ENCODE results near the gene MIDN.

MIDN gene

GRCh38 chr19:1233115-1233667, 15.2 kb upstream of the MIDN start:
- DNase-seq (ENCODE audit: low read depth), result no peak

DNA sequence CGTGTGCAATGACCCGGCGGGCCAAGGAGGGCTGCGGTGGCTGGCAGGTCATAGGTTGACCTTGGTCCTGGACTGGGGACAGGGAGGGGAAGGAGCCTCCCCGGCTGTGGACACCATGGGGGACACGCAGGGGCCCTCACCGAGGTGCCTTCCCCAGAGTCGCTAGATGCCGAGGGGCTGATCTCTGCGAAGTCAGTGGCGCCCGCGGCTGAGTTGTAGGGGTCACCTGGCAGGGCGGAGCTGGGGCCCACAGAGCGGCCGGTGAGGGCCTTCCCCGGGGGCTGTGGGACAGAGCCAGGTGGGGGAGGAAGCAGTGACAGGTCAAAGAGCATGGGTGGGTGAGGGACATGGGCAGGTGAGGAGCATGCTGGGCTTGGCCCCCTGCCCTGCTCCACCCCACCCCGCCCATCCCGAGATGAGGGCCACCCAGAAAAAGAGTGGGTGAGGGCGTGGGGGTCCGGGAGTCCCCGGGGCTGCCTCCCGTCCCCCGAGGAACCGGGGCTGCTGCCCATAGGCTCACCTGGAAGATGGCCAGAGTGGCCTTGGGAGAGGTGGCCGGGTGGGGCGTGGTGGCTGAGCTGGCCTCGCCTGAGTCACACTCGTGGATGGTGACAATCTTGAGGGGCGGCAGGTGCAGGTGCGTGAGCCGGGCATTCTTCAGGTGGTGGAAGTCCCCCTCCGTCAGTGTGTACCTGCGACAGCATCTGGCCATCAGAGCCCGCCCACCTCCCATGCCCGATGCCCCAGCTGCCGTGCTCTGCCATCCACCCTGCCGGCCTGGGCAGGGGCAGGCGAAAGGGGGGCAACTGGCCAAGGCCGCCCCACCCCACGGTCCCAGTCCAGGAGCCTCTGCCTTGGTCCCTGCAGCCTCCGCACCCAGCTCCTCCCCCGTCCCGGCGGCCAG, 14.1 kb upstream of the MIDN start:
- DNase-seq (ENCODE audit: low read depth), result no peak

GRCh38 chr19:1234955-1235380, 13.4 kb upstream of the MIDN start:
- DNase-seq (ENCODE audit: low read depth), result no peak

- DNase-seq (ENCODE audit: low read depth), result no peak
These were observed 12.5 kb upstream of the MIDN start for GRCh38 chr19:1235625-1236538.

GRCh38 chr19:1236576-1236975, 11.8 kb upstream of the MIDN start:
- no peak for DNase-seq (ENCODE audit: low read depth)

GRCh38 chr19:1237027-1237659, 11.2 kb upstream of the MIDN start:
- DNase-seq (ENCODE audit: low read depth), result no peak

DNA sequence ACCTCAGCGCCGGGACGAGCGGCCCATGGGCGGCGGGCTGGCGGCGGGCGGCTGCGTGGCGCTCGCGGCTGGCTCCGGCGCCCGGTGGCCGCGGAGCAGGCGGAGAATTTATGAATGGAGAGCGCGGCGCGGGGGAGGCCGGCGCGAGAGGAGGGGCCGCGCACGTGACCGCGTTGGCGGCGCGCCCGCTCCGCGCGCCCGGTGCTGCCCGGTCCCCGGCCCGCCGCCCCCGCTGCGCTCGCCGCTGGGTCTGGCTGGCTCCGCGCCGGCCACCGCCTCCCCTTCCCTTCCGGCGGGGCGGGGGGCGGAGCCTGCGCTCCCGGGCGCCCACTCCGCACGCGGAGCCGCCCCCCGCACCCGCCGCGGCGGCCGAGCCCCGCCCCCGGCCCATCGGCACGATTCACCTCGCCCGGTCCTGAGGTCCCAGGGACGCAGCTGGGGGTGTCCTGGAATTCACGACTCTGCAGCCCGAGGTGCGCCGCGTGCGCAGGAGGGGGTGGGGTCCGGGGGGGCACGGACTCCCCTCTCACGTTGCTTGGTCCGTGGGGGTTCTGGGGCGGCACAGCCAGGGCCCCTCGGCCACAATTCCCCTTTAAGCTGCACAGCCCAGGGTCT, 10.5 kb upstream of the MIDN start, which contains the start of gene CBARP:
Gene CBARP (minus strand): TSS at position 252 of the 615 bp plus-strand sequence. CDS start 1,905 bp downstream, outside the sequence.
- no peak for DNase-seq (ENCODE audit: low read depth)

GRCh38 chr19:1238369-1239303, 9.7 kb upstream of the MIDN start:
- no peak for DNase-seq (ENCODE audit: low read depth)

GRCh38 chr19:1239420-1239795, 9.0 kb upstream of the MIDN start:
- no peak for DNase-seq (ENCODE audit: low read depth)

DNA sequence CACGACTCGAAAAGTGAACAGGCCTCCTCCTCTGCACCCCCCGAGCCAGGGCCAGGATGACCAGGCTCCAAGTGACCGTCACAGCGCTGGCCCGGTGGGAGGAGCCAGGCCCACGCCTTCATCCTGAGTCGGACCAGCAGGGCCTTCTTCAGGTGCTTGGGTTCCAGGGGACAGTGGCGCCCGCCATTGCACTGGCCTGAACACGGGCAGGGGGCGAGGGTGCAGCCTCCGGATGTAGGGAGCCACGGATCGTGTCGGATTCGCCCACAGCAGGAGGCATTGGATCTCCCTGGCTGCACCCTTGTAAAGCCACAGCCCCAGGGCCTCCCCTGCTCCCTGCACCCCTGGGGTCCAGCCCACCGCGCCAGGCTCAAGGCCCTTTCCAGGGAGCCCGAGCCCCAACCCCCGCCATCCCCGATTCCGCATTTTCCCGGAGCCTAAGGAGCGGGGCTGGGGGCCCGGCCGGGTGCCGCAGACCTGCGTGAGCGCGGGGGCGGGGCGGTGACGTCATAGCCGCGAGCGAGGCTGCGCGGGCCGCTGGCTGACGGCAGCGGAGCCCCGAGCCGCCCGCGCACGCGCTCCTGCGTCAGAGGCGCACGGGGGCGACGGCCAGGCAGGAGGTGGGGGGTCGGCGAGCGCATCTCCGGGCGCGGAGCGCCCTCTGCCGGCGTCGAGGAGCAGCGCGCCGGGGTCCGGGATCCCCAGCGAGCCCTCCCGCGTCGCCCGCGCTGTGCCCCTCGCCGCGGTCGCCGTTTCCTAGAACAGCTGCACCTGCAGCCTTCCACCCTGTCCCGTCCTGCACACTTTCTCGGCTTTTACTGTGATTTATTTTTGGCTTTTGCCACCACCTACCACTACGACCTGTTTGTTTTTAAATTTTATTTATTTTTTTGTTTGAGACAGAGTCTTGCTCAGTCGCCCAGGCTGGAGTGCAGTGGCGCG, 8.3 kb upstream of the MIDN start:
- DNase-seq (ENCODE audit: low read depth), result peak; percentile 98

- DNase-seq (ENCODE audit: low read depth), result no peak
These were observed 7.5 kb upstream of the MIDN start for GRCh38 chr19:1240925-1241324.

- DNase-seq (ENCODE audit: low read depth), result peak; percentile 92
These were observed 6.8 kb upstream of the MIDN start, which contains the start of gene ATP5F1D for GRCh38 chr19:1241417-1242095. Gene ATP5F1D (plus strand): TSS chr19:1241751. CDS start chr19:1241851, 100 bp downstream.

DNA sequence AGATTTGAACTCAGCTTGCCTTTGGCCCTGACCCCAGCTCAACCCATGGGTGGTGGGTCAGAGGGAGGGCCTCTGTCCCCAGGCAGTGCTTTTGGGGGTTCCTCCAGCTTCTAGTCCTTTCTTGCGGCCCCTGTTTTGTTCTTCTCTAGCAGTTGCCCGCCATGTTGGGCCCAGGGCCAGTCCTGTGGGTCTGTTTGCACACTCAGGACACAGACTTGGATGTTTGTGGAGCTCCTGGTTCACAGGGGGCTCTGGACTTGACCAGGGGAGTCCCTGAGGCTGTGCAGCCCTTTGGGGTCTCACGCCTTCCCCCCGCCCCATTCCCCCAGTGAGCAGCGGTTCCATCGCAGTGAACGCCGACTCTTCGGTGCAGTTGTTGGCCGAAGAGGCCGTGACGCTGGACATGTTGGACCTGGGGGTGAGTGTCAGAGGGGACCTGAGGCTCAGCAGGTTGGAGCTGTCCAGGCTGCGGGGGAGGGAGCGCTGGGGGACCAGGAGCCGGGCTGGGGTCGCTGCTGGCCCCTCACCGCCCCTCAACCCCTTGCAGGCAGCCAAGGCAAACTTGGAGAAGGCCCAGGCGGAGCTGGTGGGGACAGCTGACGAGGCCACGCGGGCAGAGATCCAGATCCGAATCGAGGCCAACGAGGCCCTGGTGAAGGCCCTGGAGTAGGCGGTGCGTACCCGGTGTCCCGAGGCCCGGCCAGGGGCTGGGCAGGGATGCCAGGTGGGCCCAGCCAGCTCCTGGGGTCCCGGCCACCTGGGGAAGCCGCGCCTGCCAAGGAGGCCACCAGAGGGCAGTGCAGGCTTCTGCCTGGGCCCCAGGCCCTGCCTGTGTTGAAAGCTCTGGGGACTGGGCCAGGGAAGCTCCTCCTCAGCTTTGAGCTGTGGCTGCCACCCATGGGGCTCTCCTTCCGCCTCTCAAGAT, 4.4 kb upstream of the MIDN start:
- peak; percentile 80 for DNase-seq (ENCODE audit: low read depth)

- DNase-seq (ENCODE audit: low read depth), result no peak
These were observed 3.5 kb upstream of the MIDN start for GRCh38 chr19:1244693-1245451.

GRCh38 chr19:1245494-1246264, 2.7 kb upstream of the MIDN start:
- no peak for DNase-seq (ENCODE audit: low read depth)

All from activated T-helper 9 cell treated with anti-CD3 and anti-CD28 coated beads, Interleukin-2, amount 50 U/mL, for 16 hours (primary cell).